Upper lobe of left lung (tissue), 4 donors: ENCODE data around the gene CDR2L.
"Not testable (repeated sequence)": the region's sequence is repeated elsewhere in the genome, so short reads cannot be mapped to it uniquely, and the experiment has no call there.

ENCODE experiments used
- EP300 ChIP-seq, 4 donors: sonication (generic); formaldehyde crosslinking; IDR thresholded peaks; one replicate each; pipeline ENCODE4 v1.5.1; 2017; ENCODE audit warnings: antibody characterized with exemption in 4 of 4, control low read depth in 2 of 4
- POLR2A ChIP-seq, 4 donors: fragments of 450-650 bp; IDR thresholded peaks; one replicate each; pipeline ENCODE4 v1.5.1; 2016 to 2017; ENCODE audit warnings: antibody characterized with exemption in 4 of 4, mild to moderate bottlenecking in 2 of 4
- POLR2AphosphoS5 ChIP-seq, 2 donors: sonication (generic); formaldehyde crosslinking; IDR thresholded peaks; one replicate each; pipeline ENCODE4 v1.5.1; 2017; ENCODE audit warnings: antibody characterized with exemption in 2 of 2
- TF ChIP-seq, protein P1 (sequence below), 6 experiments: fragments of 450-650 bp in 4 of 6; fragments of 200-600 bp in 2 of 6; sonication (generic) in 2 of 6; IDR thresholded peaks; one replicate each; pipeline ENCODE4 v1.5.1; 2016 to 2019; ENCODE audit warnings: antibody characterized with exemption in 6 of 6

- TF ChIP-seq, protein P1, sequence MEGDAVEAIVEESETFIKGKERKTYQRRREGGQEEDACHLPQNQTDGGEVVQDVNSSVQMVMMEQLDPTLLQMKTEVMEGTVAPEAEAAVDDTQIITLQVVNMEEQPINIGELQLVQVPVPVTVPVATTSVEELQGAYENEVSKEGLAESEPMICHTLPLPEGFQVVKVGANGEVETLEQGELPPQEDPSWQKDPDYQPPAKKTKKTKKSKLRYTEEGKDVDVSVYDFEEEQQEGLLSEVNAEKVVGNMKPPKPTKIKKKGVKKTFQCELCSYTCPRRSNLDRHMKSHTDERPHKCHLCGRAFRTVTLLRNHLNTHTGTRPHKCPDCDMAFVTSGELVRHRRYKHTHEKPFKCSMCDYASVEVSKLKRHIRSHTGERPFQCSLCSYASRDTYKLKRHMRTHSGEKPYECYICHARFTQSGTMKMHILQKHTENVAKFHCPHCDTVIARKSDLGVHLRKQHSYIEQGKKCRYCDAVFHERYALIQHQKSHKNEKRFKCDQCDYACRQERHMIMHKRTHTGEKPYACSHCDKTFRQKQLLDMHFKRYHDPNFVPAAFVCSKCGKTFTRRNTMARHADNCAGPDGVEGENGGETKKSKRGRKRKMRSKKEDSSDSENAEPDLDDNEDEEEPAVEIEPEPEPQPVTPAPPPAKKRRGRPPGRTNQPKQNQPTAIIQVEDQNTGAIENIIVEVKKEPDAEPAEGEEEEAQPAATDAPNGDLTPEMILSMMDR (IDR thresholded peaks at IDR 0.05), result not testable (repeated sequence)
- TF ChIP-seq POLR2AphosphoS5, POLR2A, EP300 (IDR thresholded peaks at IDR 0.05): not testable (repeated sequence)
Measured at GRCh38 chr17:75006084-75006483, 18.7 kb downstream of the CDR2L start.
